Stimulated activated CD4-positive, alpha-beta T cell treated with anti-CD3 and anti-CD28 coated beads, Interleukin-15, amount 100 ng/mL, for 48 hours (primary cell): ENCODE data around the gene C11orf86.
A peak's percentile ranks its signal among the peaks of the same experiment; 100 is the strongest.
"Not testable (repeated sequence)": the region's sequence is repeated elsewhere in the genome, so short reads cannot be mapped to it uniquely, and the experiment has no call there.

Experiments used
- DNase-seq, 2 donors: peaks; one replicate each; pipeline ENCODE4 v3.0.0-alpha.2; 2020; ENCODE audit warnings: low read depth in 2 of 2

Gene C11orf86

GRCh38 chr11:66967670-66968425 lies 7.3 kb upstream of the C11orf86 start:
- DNase-seq = no peak

DNA sequence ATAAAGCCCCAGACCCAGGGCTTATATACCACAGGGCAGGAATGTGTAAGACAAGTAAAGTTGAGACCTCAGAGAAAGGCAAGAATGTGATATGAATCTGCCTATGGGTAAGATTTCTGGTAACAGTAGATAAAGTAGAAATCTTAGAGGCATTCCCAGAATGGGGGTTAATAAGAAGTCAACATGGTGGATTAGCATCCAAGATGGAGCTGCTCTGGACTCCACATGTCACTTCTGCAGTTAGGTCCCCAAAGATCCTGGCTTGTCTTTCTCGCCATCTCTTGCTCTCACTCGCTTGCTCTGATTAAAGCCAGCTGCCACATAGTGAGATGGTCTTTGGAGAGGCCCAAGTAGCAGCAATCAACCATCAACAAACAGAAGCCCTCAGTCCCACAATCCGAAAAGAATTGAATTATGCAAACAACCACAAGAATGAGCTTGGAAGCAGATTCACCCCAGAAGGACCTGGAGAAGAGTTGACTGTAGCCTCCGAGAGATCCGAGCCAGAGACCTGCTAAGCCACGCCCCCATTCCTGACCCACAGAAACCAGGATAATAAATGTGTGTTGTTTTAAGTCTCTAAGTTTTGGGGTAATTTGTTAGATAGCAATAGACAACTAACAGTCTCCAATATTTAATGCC lies 5.4 kb upstream of the C11orf86 start:
- no peak for DNase-seq

GRCh38 chr11:66970371-66970806 lies 4.7 kb upstream of the C11orf86 start:
- no peak for DNase-seq

DNA sequence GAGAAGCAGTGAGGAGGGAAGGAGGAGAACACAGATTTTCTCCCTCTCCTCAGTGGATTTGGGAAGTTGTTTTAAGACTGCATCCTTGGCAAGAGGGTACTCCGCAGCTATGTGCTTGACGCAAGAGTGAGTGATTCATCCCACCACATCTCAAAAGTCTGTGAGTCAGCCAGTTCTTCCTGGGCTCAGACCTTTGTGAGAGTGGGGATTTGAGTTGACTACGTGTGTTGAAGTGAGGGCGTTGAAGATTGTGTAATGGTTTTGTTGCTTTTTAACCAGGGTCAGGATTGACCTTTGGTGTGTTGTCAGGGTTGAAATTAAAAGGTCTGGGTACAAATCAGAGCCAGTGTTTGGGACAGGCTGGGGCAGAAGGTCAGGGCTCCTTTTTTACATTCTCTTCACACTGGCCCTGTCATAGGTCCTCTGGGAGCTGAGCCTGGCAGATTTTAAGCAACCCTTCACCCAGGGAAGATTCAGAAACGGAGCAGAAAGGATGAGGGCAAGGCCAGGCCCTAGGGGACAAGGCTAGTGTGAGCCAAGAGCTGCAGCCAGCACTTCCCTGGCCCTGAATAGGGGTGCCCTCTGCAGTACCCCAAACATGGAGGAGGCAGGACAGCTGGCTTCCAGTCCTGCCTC lies 4.2 kb upstream of the C11orf86 start:
- peak; percentile 21 to 38 for DNase-seq

DNA sequence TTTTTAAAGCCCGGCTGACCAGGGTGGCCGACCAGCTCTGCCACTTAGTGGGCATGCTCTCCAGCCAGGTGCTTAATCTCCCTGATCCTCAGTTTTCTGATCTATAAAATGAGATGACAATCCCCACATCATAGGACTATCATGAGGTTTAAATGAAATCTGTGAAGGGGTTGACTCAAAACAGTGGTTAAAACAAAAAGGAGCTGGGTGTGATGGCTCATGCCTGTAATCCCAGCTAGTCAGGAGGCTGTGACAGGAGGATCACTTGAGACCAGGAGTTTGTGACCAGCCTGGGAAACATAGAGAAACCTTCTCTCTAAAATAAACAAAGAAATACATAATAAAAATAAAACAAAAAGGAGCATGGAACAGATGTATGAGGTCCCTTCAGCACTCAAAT lies 3.6 kb upstream of the C11orf86 start:
- DNase-seq = no peak

GRCh38 chr11:66973956-66974580 lies 1.0 kb upstream of the C11orf86 start:
- no peak for DNase-seq

GRCh38 chr11:66975405-66976027 lies 412 bp downstream of the C11orf86 start:
- no peak for DNase-seq

DNA sequence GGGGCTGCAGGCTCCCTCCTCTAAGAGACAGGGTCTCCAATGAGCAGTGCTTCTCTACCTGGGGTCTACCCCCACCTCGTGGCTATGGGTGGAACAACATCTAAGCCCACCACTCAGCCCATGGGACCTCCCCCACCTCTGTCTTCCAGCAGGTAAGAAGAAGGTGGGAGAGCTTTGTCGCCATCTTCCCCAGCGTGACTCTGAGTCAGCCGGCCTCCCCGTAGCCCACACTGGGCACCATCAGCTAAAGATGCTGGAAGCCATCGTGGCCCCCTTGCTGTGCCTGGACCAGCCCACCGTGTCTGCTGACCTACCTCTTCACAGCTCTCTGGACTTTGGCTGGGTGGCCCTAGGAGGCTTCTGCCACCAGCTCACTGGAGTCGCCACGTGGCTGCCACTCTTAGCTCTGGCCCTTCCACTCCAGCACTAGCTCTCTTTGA lies 944 bp downstream of the C11orf86 start:
- peak in 1 of 2 donors; percentile 30 for DNase-seq

GRCh38 chr11:66976925-66977324 lies 1.8 kb downstream of the C11orf86 start:
- DNase-seq = no peak

DNA sequence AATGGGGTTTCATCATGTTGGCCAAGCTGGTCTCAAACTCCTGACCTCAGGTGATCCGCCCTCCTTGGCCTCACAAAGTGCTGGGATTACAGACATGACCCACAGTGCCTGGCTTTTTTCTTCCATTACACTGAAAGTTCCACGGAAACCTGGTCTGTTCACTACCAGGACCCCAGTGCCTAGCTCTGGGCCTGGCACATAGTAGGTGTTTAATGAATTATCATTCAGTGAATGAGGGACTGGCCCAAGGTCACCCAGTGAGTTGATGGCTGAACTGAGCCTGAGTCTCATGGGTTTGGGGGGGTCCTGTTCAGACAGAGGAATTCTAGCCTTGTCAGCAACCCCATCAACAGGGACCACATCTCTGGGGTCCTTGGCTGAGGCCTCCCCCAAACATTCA lies 3.1 kb downstream of the C11orf86 start:
- DNase-seq = no peak

DNA sequence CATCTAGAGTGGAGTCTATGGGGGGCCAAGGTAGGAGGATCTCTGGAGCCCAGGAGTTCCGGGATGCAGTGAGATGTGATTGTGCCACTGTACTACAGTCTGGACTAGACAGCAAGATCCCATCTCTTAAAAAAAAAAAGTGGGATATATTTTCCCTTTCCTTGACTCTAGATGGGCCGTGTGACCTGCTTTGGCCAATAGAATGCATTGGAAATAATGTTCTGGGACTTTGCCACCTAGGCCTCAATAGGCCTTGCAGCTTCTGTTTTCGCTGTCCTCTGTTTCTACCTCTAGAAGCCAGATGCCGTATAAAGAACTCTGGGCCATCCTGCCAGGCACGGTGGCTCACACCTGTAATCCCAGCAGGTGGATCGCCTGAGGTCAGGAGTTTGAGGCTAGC lies 3.6 kb downstream of the C11orf86 start:
- DNase-seq = no peak

DNA sequence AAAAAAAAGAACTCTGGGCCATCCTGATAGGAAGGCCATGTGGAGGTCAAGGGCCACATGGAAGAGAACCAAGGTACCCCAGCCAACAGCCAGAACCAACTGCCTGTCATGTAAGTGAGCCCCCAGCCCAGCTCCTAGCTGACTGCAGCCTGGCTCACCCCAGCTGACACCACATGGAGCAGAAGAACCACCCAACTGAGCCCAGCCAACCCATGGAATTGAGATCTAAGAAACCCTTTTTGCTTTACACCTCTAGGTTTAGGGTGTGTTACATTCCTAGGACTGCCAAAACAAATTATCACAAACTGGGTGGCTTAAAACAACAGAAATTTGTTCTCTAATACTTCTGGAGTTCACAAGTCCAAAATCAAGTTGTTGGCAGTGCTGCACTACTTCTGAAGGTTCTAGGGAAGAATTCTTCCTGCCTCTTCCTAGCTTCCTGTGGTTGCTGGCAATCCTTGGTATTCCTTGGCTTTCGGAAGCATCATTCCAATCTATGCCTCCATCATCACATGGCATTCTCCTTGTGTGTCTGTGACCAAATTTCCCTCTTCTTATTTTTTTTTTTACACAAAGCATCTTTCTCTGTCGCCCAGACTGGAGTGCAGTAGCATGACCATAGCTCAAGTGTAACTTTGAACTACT lies 4.4 kb downstream of the C11orf86 start:
- no peak for DNase-seq

GRCh38 chr11:66981976-66982578 lies 7.0 kb downstream of the C11orf86 start:
- no peak for DNase-seq

- DNase-seq = no peak
Observed at GRCh38 chr11:66983275-66983924, 8.3 kb downstream of the C11orf86 start.

DNA sequence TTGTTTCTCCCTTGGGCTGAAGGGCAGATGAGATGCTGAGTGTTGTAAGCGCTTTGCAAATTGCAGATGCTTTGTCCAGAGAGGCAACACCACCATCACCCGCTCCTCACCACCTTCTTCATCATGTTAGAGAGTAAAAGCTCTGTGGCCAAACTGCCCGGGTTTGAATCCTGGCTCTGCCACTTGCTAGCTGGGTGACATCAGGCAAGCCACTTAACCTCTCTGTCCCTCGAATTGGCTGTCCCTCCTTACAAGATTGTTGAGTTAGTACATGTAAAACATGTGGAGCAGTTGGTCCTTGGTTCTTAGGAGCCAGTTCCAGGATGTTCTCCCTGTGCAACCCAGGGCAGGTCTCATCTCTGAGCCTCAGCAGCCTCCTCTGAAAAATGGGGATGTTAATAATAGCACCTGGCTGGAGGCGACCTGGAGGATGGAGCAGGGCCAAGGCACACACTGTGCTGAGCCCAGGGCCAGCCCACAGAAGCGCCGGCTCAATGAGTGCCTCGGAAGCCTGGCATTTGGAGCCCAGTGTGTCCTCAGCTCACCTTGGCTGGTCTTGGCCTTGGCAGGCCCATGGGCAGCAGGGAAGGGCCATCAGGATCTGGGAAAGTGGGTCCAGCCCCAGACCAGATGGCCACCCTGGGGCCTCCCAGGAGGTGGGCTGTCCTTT lies 10.5 kb downstream of the C11orf86 start:
- DNase-seq = no peak

- no peak for DNase-seq
Observed at GRCh38 chr11:66986178-66986545, 11.1 kb downstream of the C11orf86 start.

DNA sequence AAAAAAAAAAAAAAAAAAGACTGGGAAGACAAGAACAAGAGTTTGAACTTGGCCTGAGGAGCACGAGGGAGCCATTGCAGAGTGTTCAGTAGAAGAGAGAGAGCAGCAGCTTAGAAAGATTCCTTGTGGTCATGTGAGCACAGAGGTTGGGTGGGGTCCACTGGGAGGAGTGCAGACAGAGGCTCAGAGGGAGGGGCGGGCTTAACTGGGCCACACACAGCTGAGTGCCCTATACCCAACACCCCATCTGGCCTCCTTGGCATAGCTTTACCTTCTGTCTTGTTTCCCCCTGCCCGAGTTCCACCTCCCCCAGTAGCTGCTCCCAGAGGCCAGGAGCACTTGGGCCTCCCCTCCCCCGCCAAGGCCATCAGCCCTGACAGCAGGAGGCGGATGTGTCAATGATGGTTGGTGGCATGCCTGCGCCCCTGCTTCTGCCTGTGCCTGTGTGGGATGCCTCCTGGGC lies 12.1 kb downstream of the C11orf86 start:
- no peak for DNase-seq

- DNase-seq = no peak
Observed at GRCh38 chr11:66987924-66988637, 13.0 kb downstream of the C11orf86 start.

DNA sequence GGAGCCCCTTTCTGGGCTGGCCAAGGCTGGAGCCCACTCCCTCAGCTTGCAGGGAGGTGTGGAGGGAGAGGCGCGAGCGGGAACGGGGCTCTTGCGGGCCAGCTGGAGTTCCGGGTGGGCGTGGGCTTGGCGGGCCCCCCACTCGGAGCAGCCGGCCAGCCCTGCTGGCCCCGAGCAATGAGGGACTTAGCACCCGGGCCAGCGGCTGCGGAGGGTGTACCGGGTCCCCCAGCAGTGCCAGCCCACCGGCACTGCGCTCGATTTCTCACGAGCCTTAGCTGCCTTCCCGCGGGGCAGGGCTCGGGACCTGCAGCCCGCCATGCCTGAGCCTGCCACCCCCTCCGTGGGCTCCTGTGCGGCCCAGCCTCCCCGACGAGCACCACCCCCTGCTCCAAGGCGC lies 13.6 kb downstream of the C11orf86 start:
- DNase-seq = not testable (repeated sequence)
